ENCODE data around the gene ARMC8. TPM values are rescaled to one million over a fixed set of nuclear protein-coding genes. Genes with fewer than 3 reads are reported as not detected.

The ARMC8 gene
- total and polyA plus RNA-seq, 4 donors, result 8.4 to 53.6 (median 22.8) TPM

GRCh38 chr3:138257986-138258385 lies 70.9 kb downstream of the ARMC8 start:
- no peak overlapping the region for H3K4me3 ChIP-seq (ENCODE audit: low read depth in 1 of 3, low read length in 3 of 3)
- H3K27ac ChIP-seq (ENCODE audit: low read depth in 1 of 2, low read length in 2 of 2), result no peak overlapping the region
- DNase-seq (ENCODE audit: low spot score), result no peak
- no peaks in the 10 kb centered on the region for H3K9me3 ChIP-seq (ENCODE audit: control insufficient read depth in 4 of 4, low read length in 3 of 4)
- H3K4me1 ChIP-seq (ENCODE audit: control insufficient read depth in 4 of 4, insufficient read depth in 4 of 4, low read length in 3 of 4), result peaks cover 0 to 4% (median 0%) of the 10 kb centered on the region in 4 donors
- H3K27me3 ChIP-seq (ENCODE audit: control insufficient read depth in 4 of 4, insufficient read depth in 4 of 4, low read length in 3 of 4), result no peaks in the 10 kb centered on the region
- WGBS, result 76% methylated on average over 1 of the region's 1 CpG
- H3K36me3 ChIP-seq (ENCODE audit: control insufficient read depth in 4 of 4, insufficient read depth in 3 of 4, low read depth in 1 of 4, low read length in 3 of 4), result peaks cover 0 to 2% (median under 1%) of the 10 kb centered on the region in 4 donors
- TF ChIP-seq TAF1 (conservative IDR thresholded peaks at IDR 0.05) (no peak), HNF4A (conservative IDR thresholded peaks at IDR 0.05) (no peak), ZBTB33 (IDR thresholded peaks at IDR 0.05) (no peak), FOXA2 (IDR thresholded peaks at IDR 0.05) (no peak), ATF3 (IDR thresholded peaks at IDR 0.05) (no peak), YY1 (IDR thresholded peaks at IDR 0.05) (no peak), NR2F2 (IDR thresholded peaks at IDR 0.05) (no peak), MAX (IDR thresholded peaks at IDR 0.05) (no peak), RAD21 (IDR thresholded peaks at IDR 0.05) (no peak), EGR1 (IDR thresholded peaks at IDR 0.05; ENCODE audit: low read depth in 2 of 2) (no peak)
- H3K9ac ChIP-seq (ENCODE audit: low read depth in 1 of 2, low read length in 2 of 2), result no peak overlapping the region

GRCh38 chr3:138259126-138259525 lies 72.0 kb downstream of the ARMC8 start:
- WGBS, result 98% methylated on average over 4 of the region's 4 CpGs
- TF ChIP-seq SP1 (IDR thresholded peaks at IDR 0.05) (no peak), TAF1 (conservative IDR thresholded peaks at IDR 0.05) (no peak), RXRA (IDR thresholded peaks at IDR 0.05) (no peak), NR2F2 (IDR thresholded peaks at IDR 0.05) (no peak), REST (IDR thresholded peaks at IDR 0.05) (no peak), RAD21 (IDR thresholded peaks at IDR 0.05) (no peak), ATF3 (IDR thresholded peaks at IDR 0.05) (no peak), GABPA (IDR thresholded peaks at IDR 0.05 in 1 of 2, conservative IDR thresholded peaks at IDR 0.05 in 1 of 2) (no peak), YY1 (IDR thresholded peaks at IDR 0.05) (no peak), FOXA1 (IDR thresholded peaks at IDR 0.05) (no peak), JUND (IDR thresholded peaks at IDR 0.05) (no peak), FOXA2 (IDR thresholded peaks at IDR 0.05) (no peak), ZBTB33 (IDR thresholded peaks at IDR 0.05) (no peak), HNF4G (IDR thresholded peaks at IDR 0.05) (no peak), MAX (IDR thresholded peaks at IDR 0.05) (no peak), EGR1 (IDR thresholded peaks at IDR 0.05; ENCODE audit: low read depth in 2 of 2) (no peak)

More at GRCh38 chr3:138259126-138259525, 72.0 kb downstream of the ARMC8 start:
- Histone ChIP-seq H3K9ac (ENCODE audit: low read depth in 1 of 2, low read length in 2 of 2) (no peak overlapping the region), H3K9me3 (ENCODE audit: control insufficient read depth in 4 of 4, low read length in 3 of 4) (no peaks in the 10 kb centered on the region), H3K27me3 (ENCODE audit: control insufficient read depth in 4 of 4, insufficient read depth in 4 of 4, low read length in 3 of 4) (no peaks in the 10 kb centered on the region), H3K27ac (ENCODE audit: low read depth in 1 of 2, low read length in 2 of 2) (no peak overlapping the region), H3K4me1 (ENCODE audit: control insufficient read depth in 4 of 4, insufficient read depth in 4 of 4, low read length in 3 of 4) (peaks cover 0 to 4% (median 0%) of the 10 kb centered on the region in 4 donors), H3K36me3 (ENCODE audit: control insufficient read depth in 4 of 4, insufficient read depth in 3 of 4, low read depth in 1 of 4, low read length in 3 of 4) (peaks cover 0 to 2% (median under 1%) of the 10 kb centered on the region in 4 donors), H3K4me3 (ENCODE audit: low read depth in 1 of 3, low read length in 3 of 3) (no peak overlapping the region)
- DNase-seq (ENCODE audit: low spot score), result no peak

Data from liver (tissue), 9 donors.